ENCODE measurements around the gene L3HYPDH.
A peak's percentile ranks its signal among the peaks of the same experiment; 100 is the strongest.

Gene L3HYPDH

GRCh38 chr14:59483819-59484638 is at the start of gene L3HYPDH, which contains the start of gene JKAMP:
Gene L3HYPDH, minus strand, starts transcription at chr14:59484408. Its CDS starts 92 bp downstream, at chr14:59484316.
Gene JKAMP, plus strand, starts transcription at chr14:59484517. Its CDS starts 73 bp downstream, at chr14:59484590.
- DNase-seq (ENCODE audit: low spot score), result peak; percentile 97
- peak; percentile 66 for TF ChIP-seq CTCF (IDR thresholded peaks at IDR 0.05; ENCODE audit: borderline replicate concordance, control extremely low read depth, extremely low read depth, insufficient read depth, missing control alignments)
- in situ Hi-C loops (cut with MboI; ENCODE audit: low sequenced_read_pairs, unreplicated experiment), result no loop called here

GRCh38 chr14:59532419-59532818 is 48.2 kb upstream of the L3HYPDH start:
- in situ Hi-C loops (cut with MboI; ENCODE audit: low sequenced_read_pairs, unreplicated experiment), result no loop called here
- no peak for TF ChIP-seq CTCF (IDR thresholded peaks at IDR 0.05; ENCODE audit: borderline replicate concordance, control extremely low read depth, extremely low read depth, insufficient read depth, missing control alignments)
- DNase-seq (ENCODE audit: low spot score), result no peak

GRCh38 chr14:59530349-59530748 is 46.1 kb upstream of the L3HYPDH start:
- DNase-seq (ENCODE audit: low spot score), result no peak
- in situ Hi-C loops (cut with MboI; ENCODE audit: low sequenced_read_pairs, unreplicated experiment), result no loop called here
- no peak for TF ChIP-seq CTCF (IDR thresholded peaks at IDR 0.05; ENCODE audit: borderline replicate concordance, control extremely low read depth, extremely low read depth, insufficient read depth, missing control alignments)

GRCh38 chr14:59529189-59529588 is 45.0 kb upstream of the L3HYPDH start:
- no peak for TF ChIP-seq CTCF (IDR thresholded peaks at IDR 0.05; ENCODE audit: borderline replicate concordance, control extremely low read depth, extremely low read depth, insufficient read depth, missing control alignments)
- DNase-seq (ENCODE audit: low spot score), result no peak
- in situ Hi-C loops (cut with MboI; ENCODE audit: low sequenced_read_pairs, unreplicated experiment), result no loop called here

GRCh38 chr14:59520224-59520623 is 36.0 kb upstream of the L3HYPDH start:
- no peak for DNase-seq (ENCODE audit: low spot score)
- TF ChIP-seq CTCF (IDR thresholded peaks at IDR 0.05; ENCODE audit: borderline replicate concordance, control extremely low read depth, extremely low read depth, insufficient read depth, missing control alignments), result no peak
- in situ Hi-C loops (cut with MboI; ENCODE audit: low sequenced_read_pairs, unreplicated experiment), result no loop called here

- in situ Hi-C loops (cut with MboI; ENCODE audit: low sequenced_read_pairs, unreplicated experiment), result no loop called here
Measured at GRCh38 chr14:59511916-59512575, 27.8 kb upstream of the L3HYPDH start.

More at GRCh38 chr14:59511916-59512575, 27.8 kb upstream of the L3HYPDH start:
- peak; percentile 34 for TF ChIP-seq CTCF (IDR thresholded peaks at IDR 0.05; ENCODE audit: borderline replicate concordance, control extremely low read depth, extremely low read depth, insufficient read depth, missing control alignments)
- DNase-seq (ENCODE audit: low spot score), result peak; percentile 23
